ENCODE data around the gene STARD10. TPM values are rescaled to one million over a fixed set of nuclear protein-coding genes. Genes with fewer than 3 reads are reported as not detected.
A peak's percentile ranks its signal among the peaks of the same experiment; 100 is the strongest.

Gene STARD10
- total RNA-seq, 1 experiment from 2014 or later: 58.4 TPM

DNA sequence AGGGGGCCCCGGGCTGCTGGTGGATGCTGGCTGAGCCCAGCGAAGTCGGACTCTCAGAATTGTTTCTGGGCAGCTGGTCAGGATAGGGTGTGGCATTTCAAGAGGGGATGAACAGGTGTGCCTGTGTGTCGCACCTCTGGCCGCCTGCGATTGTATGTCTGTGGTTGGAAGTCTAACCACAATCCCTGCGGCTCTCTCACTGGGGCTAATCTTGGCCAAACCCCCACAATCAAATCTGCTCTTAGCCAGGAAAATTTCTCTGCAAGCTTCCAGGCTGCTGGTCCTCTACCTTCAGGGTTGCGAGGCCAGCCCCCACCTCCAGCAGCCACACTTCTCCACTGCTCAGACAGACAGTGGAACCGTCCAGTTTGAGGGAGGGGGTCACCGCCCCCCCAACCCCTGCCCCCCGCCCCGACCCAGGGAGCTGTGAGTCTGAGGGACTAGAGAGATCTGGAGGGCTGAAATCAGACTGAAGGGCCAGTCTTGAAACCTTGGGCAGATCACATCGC, 21.3 kb upstream of the STARD10 start:
- BruUV-seq (replicated peaks): no TSS peak
- DNase-seq (ENCODE audit: low read depth, low spot score) (no peak), ATAC-seq (peak; percentile 5)
- Histone ChIP-seq H3K4me1 (ENCODE audit: control insufficient read depth in 1 of 2, insufficient read depth in 2 of 2, low read length in 2 of 2) (peaks cover 9 to 38% of the 10 kb centered on the region in 2 experiments; a peak in 3 of 4 replicates), H4K20me1 (ENCODE audit: insufficient read depth) (no peaks in the 10 kb centered on the region), H3K9me2 (ENCODE audit: insufficient read depth) (no peaks in the 10 kb centered on the region), H3K9me3 (ENCODE audit: control insufficient read depth in 1 of 2, insufficient read depth in 1 of 2, low read depth in 1 of 2, low read length in 2 of 2) (no peaks in the 10 kb centered on the region), H3K4me3 (replicated peaks in 1 of 2; ENCODE audit: low read depth in 1 of 2, low read length in 2 of 2) (peak overlapping the region; percentile 85 to 95), H3K27me3 (ENCODE audit: insufficient read depth, low read length) (no peaks in the 10 kb centered on the region), H2AFZ (ENCODE audit: low read depth, low read length, poor library complexity, severe bottlenecking) (no peak overlapping the region), H3K9ac (ENCODE audit: low read length) (peak overlapping the region; percentile 93), H3K36me3 (ENCODE audit: control insufficient read depth in 1 of 2, insufficient read depth in 2 of 2, low read length in 2 of 2) (peaks cover 0 to 4% of the 10 kb centered on the region in 2 experiments; a peak in 1 of 4 replicates), H3K4me2 (ENCODE audit: low read length) (peak overlapping the region; percentile 100), H3K27ac (ENCODE audit: low read depth, low read length) (peak overlapping the region; percentile 97), H3K79me2 (ENCODE audit: insufficient read depth, low read length) (peaks cover 27% of the 10 kb centered on the region)
- intact Hi-C loops (cut with micrococcal nuclease): no loop called here
- ChIA-PET POLR2A (no interaction called here), RAD21 (ENCODE audit: low non-redundant PET in 1 of 2, low total read pairs in 2 of 2, uncharacterized antibody in 2 of 2, unreplicated experiment in 2 of 2) (no interaction called here), CTCF (no interaction called here)
- TF ChIP-seq TCF7L2 (IDR thresholded peaks at IDR 0.05; ENCODE audit: borderline replicate concordance, extremely low read depth, insufficient read depth, insufficient read length): no peak
- TF ChIP-seq EZH2phosphoT487 (IDR thresholded peaks at IDR 0.05; ENCODE audit: borderline replicate concordance): no peak
- TF ChIP-seq ELF1 (IDR thresholded peaks at IDR 0.05; ENCODE audit: borderline replicate concordance, low read depth): no peak
- TF ChIP-seq, protein P1, sequence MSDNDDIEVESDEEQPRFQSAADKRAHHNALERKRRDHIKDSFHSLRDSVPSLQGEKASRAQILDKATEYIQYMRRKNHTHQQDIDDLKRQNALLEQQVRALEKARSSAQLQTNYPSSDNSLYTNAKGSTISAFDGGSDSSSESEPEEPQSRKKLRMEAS (IDR thresholded peaks at IDR 0.05): no peak
- TF ChIP-seq, protein P2, sequence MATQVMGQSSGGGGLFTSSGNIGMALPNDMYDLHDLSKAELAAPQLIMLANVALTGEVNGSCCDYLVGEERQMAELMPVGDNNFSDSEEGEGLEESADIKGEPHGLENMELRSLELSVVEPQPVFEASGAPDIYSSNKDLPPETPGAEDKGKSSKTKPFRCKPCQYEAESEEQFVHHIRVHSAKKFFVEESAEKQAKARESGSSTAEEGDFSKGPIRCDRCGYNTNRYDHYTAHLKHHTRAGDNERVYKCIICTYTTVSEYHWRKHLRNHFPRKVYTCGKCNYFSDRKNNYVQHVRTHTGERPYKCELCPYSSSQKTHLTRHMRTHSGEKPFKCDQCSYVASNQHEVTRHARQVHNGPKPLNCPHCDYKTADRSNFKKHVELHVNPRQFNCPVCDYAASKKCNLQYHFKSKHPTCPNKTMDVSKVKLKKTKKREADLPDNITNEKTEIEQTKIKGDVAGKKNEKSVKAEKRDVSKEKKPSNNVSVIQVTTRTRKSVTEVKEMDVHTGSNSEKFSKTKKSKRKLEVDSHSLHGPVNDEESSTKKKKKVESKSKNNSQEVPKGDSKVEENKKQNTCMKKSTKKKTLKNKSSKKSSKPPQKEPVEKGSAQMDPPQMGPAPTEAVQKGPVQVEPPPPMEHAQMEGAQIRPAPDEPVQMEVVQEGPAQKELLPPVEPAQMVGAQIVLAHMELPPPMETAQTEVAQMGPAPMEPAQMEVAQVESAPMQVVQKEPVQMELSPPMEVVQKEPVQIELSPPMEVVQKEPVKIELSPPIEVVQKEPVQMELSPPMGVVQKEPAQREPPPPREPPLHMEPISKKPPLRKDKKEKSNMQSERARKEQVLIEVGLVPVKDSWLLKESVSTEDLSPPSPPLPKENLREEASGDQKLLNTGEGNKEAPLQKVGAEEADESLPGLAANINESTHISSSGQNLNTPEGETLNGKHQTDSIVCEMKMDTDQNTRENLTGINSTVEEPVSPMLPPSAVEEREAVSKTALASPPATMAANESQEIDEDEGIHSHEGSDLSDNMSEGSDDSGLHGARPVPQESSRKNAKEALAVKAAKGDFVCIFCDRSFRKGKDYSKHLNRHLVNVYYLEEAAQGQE (IDR thresholded peaks at IDR 0.05; ENCODE audit: low read depth): no peak
- no peak for TF ChIP-seq SRF (IDR thresholded peaks at IDR 0.05; ENCODE audit: low read depth)
- TF ChIP-seq CEBPB (IDR thresholded peaks at IDR 0.05; ENCODE audit: low read depth): no peak
- no peak for TF ChIP-seq FOSL1 (IDR thresholded peaks at IDR 0.05; ENCODE audit: low read depth)
- TF ChIP-seq YY1 (IDR thresholded peaks at IDR 0.05; ENCODE audit: extremely low read depth, insufficient replicate concordance, low read depth, low read length): no peak
- no peak for TF ChIP-seq SP1 (IDR thresholded peaks at IDR 0.05; ENCODE audit: low read depth)
- no peak for TF ChIP-seq POLR2AphosphoS5 (IDR thresholded peaks at IDR 0.05; ENCODE audit: low read depth, low read length)

All from HCT116 (cell line).